Stimulated activated CD4-positive, alpha-beta T cell treated with anti-CD3 and anti-CD28 coated beads, TNF-alpha, amount 100 ng/mL, for 4 hours (primary cell): ENCODE measurements around the gene TNS1.

Source experiments
- DNase-seq, 3 experiments: peaks; one replicate each; pipeline ENCODE4 v3.0.0-alpha.2; 2020; ENCODE audit warnings: low read depth in 3 of 3

Gene TNS1

DNA sequence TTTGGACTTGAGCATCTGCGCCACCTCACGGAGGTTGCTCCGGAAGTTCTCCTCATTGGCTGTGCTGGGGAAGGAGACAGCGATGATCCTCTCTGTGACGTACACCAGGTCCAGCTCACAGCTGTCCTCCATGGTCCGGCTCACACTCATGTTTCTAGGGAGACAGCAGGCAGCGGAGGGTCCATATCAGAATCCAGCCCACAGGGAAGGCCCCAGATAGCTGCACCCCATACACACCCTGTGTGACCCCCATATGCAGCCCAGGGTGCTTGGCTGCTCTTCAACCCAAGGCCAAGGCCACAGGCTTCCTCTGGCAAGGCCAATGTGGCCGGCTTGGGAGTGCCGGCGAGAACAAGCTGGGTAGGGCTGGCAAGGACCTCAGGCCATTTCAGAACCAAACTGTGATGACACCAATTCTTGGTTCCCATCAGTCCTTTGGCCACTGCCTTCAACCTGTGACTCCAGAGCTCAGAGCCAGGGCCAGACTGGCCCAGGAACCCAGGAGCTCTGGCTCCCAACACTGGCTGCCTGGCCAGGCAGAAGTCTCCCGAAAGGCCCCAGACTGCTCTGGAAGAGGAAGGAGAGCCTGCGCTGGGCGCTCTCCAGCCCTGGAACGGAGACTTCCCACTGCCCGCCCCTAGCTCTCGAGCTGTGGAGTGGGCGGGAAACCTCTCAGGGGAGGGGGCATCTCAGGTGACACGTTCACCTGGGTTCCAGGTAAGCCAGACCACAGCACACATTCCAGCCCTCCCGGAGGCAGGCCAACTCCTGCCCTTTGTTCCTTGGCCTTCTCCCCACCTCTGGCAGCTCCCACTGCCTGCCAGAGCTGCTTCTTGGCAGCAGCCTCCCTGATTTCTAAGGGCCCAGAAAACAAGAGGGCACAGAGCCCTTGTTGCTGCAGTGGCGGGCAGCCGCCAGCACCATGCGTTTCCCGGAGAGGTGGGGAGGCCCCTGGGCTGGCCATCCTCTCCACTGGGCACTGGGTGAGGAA lies 104.7 kb downstream of the TNS1 start:
- DNase-seq = no peak

DNA sequence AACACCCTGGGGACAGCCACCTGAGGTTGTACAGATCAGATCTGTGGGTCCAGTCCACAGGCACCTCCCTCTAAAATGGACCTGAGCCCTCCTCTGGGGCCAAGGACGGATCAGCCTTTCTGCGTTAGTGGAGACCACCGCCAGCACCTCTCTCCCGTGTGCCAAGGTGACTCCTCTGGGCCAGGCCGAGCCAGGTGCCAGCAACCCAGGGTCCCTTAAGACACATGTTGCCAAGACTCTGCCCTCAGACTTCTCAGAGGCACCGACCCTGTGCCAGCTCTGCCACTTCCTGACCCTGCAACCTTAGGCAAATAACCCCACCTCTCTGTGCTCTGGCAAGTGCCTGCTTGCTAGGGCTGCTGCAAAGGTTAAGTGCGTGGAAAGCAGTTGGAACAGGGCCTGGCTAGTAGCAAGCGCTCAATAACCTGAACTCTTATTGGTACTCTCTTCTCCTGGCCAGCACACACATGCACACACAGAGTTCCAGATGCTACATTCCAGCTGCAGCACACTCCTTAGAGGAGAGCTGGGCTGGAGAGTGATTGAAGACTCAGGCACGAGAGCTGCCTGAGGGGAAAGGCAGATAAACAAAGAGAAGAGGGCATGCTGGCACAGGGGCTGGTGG lies 105.6 kb downstream of the TNS1 start:
- no peak for DNase-seq

DNA sequence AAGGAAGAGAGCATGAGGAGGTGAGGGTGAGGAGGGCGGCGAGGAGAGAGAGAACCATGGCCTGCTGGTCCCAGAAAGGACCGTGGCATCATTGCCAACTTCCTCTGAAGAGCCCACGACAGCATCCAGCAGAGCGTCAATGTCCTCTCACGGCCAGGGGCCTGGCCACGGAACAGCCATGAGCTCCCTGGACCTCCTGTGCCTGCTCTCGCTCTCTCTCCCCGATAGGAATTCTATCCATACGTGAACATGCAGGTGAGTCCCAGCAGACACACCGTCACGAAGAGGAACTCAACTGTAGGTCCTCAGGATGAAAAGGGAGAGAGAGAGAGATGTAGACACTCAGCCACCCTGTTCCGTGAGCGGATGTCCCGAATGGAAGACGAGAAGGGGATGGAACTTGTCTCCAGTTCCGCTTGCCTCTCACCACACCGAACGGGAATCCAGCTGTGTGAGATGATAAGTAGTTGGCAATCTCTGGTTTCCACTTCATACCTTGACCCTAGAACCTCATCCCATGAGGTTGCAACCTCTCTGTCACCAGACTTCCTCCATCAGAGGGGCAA lies 107.6 kb downstream of the TNS1 start:
- no peak for DNase-seq

DNA sequence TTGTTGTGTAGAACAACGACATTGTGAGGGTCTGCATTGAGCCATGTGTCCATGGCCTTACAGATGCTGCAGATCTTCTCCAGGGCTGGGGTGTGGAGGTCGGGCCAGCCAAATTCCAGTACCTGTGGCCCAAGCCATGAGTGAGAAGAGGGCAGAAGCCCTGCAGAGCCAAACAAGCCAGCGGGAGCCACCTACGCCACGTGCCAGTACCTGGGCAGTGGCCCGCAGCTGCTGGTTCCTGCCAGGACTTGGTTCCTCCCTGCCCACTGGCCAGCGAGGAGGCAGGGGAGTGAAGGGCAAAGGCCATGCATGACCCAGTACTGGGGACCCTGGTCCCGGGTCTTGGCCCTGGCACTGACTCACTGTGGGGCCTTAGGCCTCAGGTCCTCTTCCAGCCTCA lies 109.4 kb downstream of the TNS1 start:
- DNase-seq = no peak

DNA sequence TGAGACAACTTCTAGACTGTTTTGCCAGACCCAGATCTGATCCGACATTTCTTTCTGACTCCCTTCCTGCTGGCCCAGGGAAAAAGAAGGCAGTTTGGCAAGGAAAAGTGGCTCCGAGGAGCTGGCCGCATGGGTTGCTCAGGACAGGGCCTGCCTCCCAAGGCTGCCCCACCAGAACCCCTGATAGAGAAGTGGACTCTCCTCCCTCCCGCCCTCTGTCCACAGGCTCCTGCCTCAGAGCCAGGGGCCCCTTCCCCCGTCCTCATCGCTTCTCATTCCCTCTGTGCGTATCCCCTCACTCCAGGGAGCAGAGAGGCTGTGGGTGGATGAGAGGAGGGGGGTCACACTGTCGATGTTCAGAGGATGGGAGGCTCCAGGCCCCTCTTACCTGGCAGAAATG lies 110.2 kb downstream of the TNS1 start:
- DNase-seq = no peak

DNA sequence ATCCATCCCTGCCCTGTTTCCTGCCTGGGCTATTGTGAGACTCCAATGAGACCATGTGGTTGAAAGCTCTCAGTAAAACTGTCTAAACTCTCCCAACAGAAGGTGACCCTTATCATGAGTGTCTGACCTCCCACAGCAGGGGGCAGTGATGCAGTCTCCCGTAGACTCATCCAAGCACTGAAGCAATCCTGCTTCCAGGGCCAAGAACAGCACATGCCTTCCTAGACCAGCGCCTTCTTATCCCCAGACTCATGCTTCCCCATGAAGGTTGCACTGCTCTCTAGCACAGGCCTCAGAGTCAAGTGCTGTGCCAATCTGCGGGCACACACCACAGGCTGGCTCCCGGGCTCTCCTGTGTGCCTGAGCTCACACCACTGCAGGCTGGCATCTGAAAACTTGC lies 112.3 kb downstream of the TNS1 start:
- DNase-seq = no peak

DNA sequence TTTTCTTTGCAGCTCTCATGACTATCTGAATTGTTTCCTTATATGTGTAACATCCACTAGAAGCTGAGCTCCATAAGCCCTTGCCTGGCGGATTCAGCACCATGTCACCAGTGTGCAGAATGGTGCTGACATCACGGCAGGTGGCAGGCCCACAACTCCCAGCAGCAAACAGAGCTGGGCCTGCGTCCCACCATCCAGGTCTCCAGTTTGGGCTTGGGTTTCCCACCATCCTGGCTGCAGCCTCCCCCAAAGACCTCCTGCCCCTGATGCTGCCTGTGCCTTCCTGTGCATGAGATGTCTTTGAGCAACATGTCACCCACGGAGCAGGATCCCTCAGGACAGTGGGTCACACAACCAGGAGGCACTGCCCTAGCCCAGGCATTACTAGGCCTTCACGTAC lies 113.1 kb downstream of the TNS1 start:
- DNase-seq = no peak

DNA sequence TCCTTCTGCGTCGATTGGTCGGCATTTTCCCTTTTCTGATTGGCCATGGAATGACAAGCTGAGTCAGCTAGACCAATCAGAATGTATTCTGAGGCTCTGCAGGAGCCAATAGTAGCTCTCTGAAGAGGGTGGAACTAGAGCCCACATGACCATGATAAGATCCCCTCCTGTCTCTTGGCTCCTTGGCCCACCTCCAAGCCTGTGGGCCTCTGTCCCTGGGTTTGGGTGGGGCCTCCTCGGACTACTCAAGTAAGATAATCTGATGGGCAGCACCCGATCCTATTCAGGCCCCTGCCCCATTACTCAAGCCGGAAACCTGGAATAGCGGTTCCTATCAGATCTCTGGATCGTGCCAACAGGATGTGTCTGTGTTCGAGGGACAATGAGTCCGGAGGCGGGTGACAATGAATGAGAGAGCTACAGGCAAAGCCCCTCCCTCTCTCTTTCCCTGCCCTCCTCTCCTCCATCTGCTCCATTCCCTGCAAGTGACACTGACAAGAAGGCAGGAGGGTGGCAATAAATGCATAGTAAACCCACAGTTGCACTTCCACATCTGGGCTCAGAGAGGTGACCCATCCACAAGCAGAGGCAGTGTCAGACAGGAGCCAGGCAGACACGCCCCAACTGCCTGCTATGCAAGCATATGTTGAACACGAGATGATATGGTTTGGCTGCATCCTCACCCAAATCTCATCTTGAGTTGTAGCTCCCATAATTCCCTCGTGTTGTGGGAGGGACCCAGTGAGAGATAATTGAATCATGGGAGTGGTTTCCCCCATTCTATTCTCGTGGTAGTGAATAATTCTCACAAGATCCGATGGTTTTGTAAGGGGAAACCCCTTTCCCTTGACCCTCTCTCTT lies 114.7 kb downstream of the TNS1 start:
- no peak for DNase-seq

DNA sequence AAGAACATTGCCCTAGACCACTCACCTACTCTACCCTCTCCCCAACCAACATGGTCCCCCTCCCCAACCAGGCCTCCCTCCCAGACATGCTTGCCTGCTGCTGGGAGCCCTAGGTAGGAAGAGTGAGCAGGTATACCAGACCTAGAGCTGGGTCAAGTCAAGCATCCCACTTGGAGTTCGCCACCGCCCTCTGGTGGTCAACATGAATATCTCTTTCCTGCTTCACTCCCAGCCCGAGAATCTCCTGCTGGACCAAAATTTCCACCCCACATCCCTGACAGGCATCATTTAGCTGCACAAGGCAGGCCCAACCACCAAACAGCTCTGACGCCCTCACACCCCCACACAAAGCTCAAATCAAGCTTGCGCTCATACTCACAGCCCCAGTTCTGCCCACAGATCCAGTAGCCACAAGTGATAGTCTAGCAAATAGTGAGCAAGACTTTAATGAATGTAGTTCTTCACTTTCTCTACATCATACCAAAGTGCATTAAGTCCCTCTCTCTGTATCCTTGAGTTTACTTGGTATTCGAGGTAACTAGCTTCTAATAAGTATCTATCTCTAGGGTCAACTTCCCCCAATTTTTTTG lies 116.0 kb downstream of the TNS1 start:
- peak; percentile 18 to 26 (median 25) for DNase-seq

DNA sequence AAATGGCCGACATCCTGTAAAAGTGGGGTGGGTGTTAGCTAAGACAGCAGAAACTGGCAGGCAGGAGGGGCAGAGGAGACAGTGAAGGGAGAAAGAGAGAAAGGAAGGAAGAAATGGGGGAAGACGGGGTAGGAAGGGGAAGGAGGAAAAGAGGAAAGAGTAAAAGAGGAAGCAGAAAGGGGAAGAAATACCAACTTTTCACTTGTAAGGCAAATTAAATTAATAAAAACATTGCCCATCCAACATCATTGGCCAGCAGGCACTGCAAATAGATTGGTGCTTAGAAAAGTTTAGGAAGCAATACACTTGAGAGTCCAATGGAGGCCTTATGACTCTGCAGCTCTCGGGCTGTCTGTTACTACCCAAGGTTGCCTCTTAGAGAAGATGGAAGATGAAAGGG lies 116.7 kb downstream of the TNS1 start:
- no peak for DNase-seq

DNA sequence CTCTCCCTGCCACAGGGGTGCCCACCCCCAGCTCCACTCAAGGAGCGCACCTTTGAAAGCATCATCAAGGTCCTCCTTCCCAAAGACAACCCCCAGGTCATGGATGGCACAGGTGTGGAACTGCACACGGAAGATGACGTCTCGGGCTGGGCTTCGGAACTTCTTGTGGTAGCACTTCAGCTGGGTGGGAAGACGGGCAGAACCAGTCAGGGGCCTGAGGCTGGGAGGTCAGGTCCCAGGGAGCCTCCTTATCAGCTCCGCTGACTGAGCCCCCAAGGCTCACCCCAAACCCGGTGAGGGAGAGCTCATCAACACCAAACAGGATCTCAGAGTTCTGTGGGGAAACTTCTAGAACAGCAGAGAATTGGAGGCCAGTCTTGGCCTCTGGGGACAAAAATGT lies 117.8 kb downstream of the TNS1 start:
- DNase-seq = no peak

DNA sequence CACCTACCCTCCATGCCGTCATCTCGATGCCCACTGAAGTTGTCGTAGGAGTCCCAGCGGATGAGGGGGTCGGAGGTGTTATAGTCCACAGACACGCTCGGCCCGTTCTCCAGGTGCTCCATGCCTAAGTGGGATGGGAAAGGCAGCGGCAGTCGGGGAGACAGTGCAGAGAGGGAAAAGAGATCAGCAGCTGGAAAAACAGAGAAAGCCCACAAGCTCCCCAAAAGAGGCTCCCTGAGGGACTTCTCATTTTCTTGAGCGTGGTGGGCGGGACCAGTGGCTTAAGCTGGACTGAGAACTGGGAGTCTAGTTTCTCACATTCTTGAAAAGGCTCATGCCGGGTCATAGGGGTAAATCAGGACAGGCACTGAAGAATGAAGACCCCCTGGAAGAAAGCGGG lies 121.9 kb downstream of the TNS1 start:
- DNase-seq = no peak

DNA sequence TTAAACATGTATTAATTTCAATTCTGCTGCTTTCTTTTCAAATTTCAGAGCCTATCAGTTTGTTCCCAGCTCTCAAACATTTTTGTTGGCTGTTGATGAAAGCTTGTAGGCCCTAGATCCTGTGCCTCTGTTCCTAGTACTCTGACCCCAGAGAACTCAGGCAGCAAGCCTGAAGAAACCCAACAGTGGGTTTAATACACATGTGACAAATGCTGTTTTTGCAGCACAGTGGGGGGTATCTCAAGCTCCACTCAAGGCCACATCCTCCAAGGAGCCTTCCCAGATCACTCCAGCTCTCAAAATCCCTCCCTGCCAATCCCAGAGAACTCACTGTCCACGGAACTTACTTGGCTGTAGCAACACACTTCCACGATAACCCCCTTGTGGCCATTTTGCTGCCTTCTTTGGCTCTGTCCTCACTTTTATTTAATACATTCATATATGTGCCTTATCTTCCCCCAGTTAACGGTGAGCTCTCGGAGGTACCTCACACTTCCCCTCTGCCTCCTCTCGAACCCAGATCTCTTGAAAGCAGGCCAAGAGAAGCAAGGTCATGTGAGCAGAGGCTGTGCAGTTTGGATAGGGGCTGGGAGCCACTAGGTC lies 122.4 kb downstream of the TNS1 start:
- no peak for DNase-seq

DNA sequence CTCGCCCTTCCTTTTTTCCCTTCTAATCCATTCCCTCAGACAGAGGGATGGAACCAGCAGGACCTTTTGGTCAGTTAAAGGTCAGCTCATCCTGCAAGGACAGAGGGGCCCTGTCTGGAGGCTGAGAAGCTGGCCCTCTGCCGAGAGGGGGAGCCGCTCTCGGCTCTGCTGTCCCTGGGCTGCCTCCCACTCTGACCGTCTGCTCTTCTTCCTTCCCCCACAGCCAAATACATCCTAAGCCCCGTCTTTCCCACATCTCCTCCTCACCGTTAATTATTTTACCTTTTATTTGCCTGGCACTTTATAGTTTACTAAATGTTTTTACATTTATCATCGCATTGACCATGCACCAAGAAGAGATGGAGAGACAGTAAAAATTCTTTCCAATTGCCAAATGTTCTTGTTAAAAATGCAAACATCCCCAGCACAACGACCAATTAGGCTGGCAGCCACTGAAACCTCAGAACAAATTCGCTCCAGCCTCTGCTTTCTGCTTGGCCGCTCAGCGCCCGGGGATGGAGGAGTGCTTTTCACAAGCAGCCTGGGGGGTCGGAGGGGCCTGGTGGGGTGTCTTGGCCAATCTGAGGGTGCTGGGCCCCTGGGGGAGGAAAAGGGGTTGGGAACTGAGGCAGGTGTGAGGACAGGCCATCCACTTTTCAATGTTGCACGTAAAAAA lies 123.7 kb downstream of the TNS1 start:
- DNase-seq = no peak

DNA sequence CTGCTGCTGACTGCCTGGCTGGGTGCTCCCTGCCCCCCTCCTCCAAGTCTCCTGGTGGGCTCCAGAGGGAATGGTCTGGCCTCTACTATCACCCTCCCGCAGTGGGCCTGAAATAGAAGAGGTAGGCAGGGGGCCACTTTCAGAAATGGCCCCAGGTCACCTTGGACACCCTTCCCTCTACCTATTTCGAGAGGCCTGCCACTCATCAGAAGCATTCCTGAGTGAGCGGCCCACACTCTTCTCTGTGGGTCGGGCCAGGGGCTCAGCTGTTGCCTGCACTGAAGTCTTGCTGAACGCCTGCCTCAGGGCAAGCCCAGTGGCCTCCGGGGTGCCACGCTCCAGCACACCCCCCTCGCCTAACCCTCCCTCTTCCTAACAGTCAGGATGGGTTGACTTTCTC lies 124.9 kb downstream of the TNS1 start:
- no peak for DNase-seq

DNA sequence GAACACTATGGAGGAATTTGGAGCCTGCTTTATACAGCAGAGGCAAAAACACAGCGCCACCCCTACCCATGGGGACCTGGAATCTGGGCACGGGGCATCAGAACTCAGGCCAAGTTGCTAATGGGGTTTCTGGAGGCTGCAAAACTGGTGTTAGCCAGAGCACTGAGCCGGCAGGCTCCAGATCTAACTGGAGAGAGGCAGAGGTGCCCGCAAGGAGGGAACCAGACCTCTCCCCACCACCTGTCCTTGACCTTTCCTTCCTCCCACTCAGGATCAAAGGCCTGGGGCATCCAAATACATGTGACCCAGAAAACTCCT lies 126.6 kb downstream of the TNS1 start:
- DNase-seq = no peak

DNA sequence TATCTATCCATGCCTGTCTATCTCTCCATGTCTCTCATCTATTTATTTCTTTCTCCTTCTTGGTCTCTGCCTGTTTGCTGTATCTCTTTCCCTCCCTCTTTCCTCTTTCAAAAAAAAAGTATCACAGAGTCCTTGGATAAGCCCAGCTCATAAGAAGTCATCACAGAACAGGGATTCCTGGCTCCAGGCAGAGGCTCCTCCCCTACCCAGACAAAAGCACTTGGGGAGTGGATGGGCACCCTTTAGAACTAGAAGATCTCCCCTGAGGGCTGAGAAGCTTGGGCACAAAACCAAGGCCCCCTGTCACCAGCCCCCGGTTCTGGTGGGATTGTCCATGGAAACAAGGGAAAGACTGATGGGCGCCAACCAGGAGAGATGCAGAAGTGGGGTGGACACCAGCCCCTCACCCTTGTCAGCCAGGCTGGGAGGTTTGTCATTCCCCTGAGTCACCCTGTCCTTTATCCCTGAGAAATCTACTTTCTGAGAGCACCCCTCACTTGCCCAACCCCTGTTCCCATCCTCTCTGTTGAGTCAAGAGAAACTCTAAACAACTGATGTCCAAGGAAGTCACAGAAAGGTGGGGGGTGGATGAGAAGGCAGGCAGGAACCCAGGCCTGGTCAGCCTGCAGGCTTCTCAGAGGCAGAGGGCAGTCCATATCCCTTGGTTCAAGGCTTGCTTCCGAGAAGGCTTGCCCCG lies 127.1 kb downstream of the TNS1 start:
- no peak for DNase-seq

DNA sequence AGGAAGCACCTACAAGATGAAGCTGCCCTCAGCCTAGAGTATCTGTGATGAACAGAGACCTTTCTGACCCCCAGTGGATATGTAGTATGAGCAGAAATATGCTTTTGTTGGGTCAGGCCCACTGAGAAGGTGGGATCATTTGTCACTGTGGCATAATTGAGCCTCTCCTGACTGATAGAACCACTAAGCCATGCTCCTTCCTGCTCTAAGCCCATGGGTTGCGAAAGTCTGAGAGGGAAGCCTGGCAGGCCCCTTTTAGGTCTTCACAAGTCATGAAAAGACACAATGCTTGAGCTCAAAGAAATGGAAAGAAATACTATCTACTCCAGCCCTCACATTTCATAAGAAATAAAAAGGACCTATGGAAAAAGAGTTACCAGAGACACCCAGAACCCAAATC lies 127.7 kb downstream of the TNS1 start:
- no peak for DNase-seq

DNA sequence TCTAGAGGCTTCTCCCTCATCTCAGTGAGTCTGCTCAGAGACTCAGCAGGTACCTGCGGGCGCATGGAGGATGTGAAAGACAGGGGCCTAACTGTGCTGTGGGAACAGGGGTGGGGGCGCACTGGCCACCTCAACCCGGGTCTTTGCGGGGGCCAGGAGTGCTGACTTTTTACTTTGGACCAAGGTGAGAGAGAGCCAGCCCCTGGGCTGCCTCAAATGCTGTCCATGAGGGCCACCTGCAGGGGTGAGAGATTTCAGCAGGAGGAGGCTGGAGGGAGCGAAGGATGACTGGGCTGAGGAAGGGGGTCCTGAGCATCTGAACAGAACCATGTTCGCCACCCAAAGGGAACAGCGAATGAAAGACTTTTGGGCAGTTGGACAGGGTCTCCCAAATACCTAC lies 129.4 kb downstream of the TNS1 start:
- DNase-seq = no peak

DNA sequence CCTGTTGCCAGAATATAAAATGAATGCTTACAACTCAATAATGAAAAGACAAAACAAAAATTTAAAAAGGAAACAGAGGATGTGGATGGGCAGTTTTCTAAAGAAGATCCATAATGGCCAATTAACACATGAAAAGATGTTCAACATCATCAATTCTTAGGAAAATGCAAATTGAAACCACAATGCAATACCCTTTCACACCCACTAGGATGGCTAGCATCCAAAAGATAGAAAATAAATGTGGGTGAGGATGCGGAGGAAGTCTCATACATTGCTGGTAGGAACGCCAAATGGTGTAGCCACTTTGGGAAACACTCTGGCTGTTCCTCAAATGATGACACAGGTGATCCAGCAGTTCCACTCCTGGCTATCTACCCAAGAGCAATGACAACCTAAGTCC lies 130.5 kb downstream of the TNS1 start:
- DNase-seq = no peak
